HCT116 (cell line): Measurements from ENCODE around the gene LEMD1. TPM values are rescaled to one million over a fixed set of nuclear protein-coding genes. Genes with fewer than 3 reads are reported as not detected.

ENCODE experiments used
- ATAC-seq: fragments of 200-7000 bp; cut with Tn5 transposase; 2 replicates; pipeline ENCODE4 v1.9.1; 2020; ENCODE audit warnings: mild to moderate bottlenecking, moderate library complexity
- BruUV-seq: library from RNA; stranded (reverse); fragments of 400-500 nt; replicated peaks from 2 replicates; lab custom pipeline; 2021; lab: Mats Ljungman, UMichigan
- CTCF ChIA-PET: fragments of 300-600 bp; sonication (Branson Sonifier 250); formaldehyde crosslinking; loops from one replicate; lab custom pipeline; 2021; ENCODE audit warnings: antibody characterized with exemption; lab: Charles Lee
- POLR2A ChIA-PET: fragments of 300-600, 350-600 bp; sonication (Branson Sonifier 250); formaldehyde crosslinking; loops from one replicate; lab custom pipeline; 2021; ENCODE audit warnings: antibody characterized with exemption; lab: Charles Lee
- RAD21 ChIA-PET, 2 experiments: fragments of 300-600 bp; sonication (Branson Sonifier 250); formaldehyde crosslinking; loops; one replicate each; lab custom pipeline; 2023; ENCODE audit warnings: low total read pairs in 2 of 2; ENCODE audit not compliant: uncharacterized antibody in 2 of 2, unreplicated experiment in 2 of 2, low non-redundant PET in 1 of 2; lab: Charles Lee
- DNase-seq: peaks from one replicate; pipeline ENCODE4 v3.0.0-alpha.2; 2010; ENCODE audit warnings: low read depth, low spot score
- H2AFZ ChIP-seq: fragments of 200-600 bp; shearing (Covaris generic), sonication (generic); 2 replicates; pipeline ENCODE4 v1.6.1; 2017; ENCODE audit warnings: low read depth, mixed run types, mixed read lengths, antibody characterized with exemption, low read length; ENCODE audit not compliant: poor library complexity, severe bottlenecking
- H3K27ac ChIP-seq: 2 replicates; pipeline ENCODE4 v1.5.1; 2012; ENCODE audit warnings: low read depth, low read length
- H3K27me3 ChIP-seq: fragments of 200-600 bp; sonication (generic); 2 replicates; pipeline ENCODE4 v1.6.1; 2016; ENCODE audit warnings: mixed run types, low read length, mixed read lengths; ENCODE audit not compliant: insufficient read depth
- H3K36me3 ChIP-seq, 2 experiments: fragments of 200-500 bp in 1 of 2; fragments of 200-600 bp in 1 of 2; sonication (Bioruptor generic) in 1 of 2; sonication (generic) in 1 of 2; 2 replicates each; pipeline versions ENCODE4 v1.5.1 to v1.6.1; 2014 to 2016; ENCODE audit warnings: low read length in 2 of 2, inconsistent platforms in 1 of 2, mixed read lengths in 1 of 2, mixed run types in 1 of 2; ENCODE audit not compliant: insufficient read depth in 2 of 2, control insufficient read depth in 1 of 2
- H3K4me1 ChIP-seq, 2 experiments: fragments of 200-600 bp in 1 of 2; sonication (generic) in 1 of 2; 2 replicates each; pipeline versions ENCODE4 v1.5.1 to v1.6.1; 2012 to 2017; ENCODE audit warnings: low read length in 2 of 2, inconsistent platforms in 1 of 2, mild to moderate bottlenecking in 1 of 2, mixed read lengths in 1 of 2, mixed run types in 1 of 2, moderate library complexity in 1 of 2; ENCODE audit not compliant: insufficient read depth in 2 of 2, control insufficient read depth in 1 of 2
- H3K4me2 ChIP-seq: fragments of 200-600 bp; sonication (generic); 2 replicates; pipeline ENCODE4 v1.6.1; 2017; ENCODE audit warnings: mixed run types, low read length, mixed read lengths
- H3K4me3 ChIP-seq, 2 experiments: fragments of 200-600 bp in 1 of 2; sonication (generic) in 1 of 2; replicated peaks in 1 of 2; 2 replicates each; pipeline ENCODE4 v1.5.1; 2011 to 2016; ENCODE audit warnings: low read length in 2 of 2, control low read depth in 1 of 2, low read depth in 1 of 2, mild to moderate bottlenecking in 1 of 2, mixed read lengths in 1 of 2, mixed run types in 1 of 2
- H3K79me2 ChIP-seq: fragments of 200-600 bp; sonication (generic); 2 replicates; pipeline ENCODE4 v1.6.1; 2017; ENCODE audit warnings: mild to moderate bottlenecking, mixed run types, low read length, moderate library complexity, mixed read lengths; ENCODE audit not compliant: insufficient read depth
- H3K9ac ChIP-seq: fragments of 200-600 bp; sonication (generic); 2 replicates; pipeline ENCODE4 v1.6.1; 2016; ENCODE audit warnings: low read length, mixed read lengths
- H3K9me2 ChIP-seq: fragments of 200-600 bp; sonication (generic), shearing (Covaris generic); 2 replicates; pipeline ENCODE4 v1.6.1; 2017; ENCODE audit warnings: mixed run types, mild to moderate bottlenecking, moderate library complexity; ENCODE audit not compliant: insufficient read depth
- H3K9me3 ChIP-seq, 2 experiments: fragments of 200-500 bp in 1 of 2; fragments of 200-600 bp in 1 of 2; sonication (Bioruptor generic) in 1 of 2; sonication (generic) in 1 of 2; 2 replicates each; pipeline ENCODE4 v1.6.1; 2014 to 2017; ENCODE audit warnings: low read length in 2 of 2, mixed read lengths in 2 of 2, inconsistent platforms in 1 of 2, low read depth in 1 of 2, mild to moderate bottlenecking in 1 of 2, mixed run types in 1 of 2, moderate library complexity in 1 of 2; ENCODE audit not compliant: control insufficient read depth in 1 of 2, insufficient read depth in 1 of 2
- H4K20me1 ChIP-seq: fragments of 200-600 bp; sonication (generic), shearing (Covaris generic); 2 replicates; pipeline ENCODE4 v1.6.1; 2017; ENCODE audit warnings: mixed run types, mild to moderate bottlenecking, moderate library complexity; ENCODE audit not compliant: insufficient read depth
- CBX3 ChIP-seq: IDR thresholded peaks from 2 replicates; pipeline ENCODE4 v1.6.1; 2012; ENCODE audit warnings: low read depth
- EGR1 ChIP-seq: IDR thresholded peaks from 2 replicates; pipeline ENCODE4 v1.6.1; 2012; ENCODE audit warnings: low read depth
- ELF1 ChIP-seq: IDR thresholded peaks from 2 replicates; pipeline ENCODE4 v1.6.1; 2012; ENCODE audit warnings: low read depth, borderline replicate concordance
- EZH2 ChIP-seq: fragments of 200-600 bp; sonication (generic); IDR thresholded peaks from 2 replicates; pipeline ENCODE4 v1.6.1; 2017; ENCODE audit warnings: antibody characterized with exemption, mixed run types
- EZH2phosphoT487 ChIP-seq: fragments of 200-600 bp; IDR thresholded peaks from 2 replicates; pipeline ENCODE4 v1.6.1; 2018; ENCODE audit warnings: antibody characterized with exemption, borderline replicate concordance
- FOSL1 ChIP-seq: IDR thresholded peaks from 2 replicates; pipeline ENCODE4 v1.6.1; 2012; ENCODE audit warnings: low read depth
- POLR2AphosphoS5 ChIP-seq: IDR thresholded peaks from 2 replicates; pipeline ENCODE4 v1.6.1; 2011; ENCODE audit warnings: mild to moderate bottlenecking, low read depth, low read length, moderate library complexity
- SIN3A ChIP-seq: IDR thresholded peaks from 2 replicates; pipeline ENCODE4 v1.6.1; 2012; ENCODE audit warnings: low read depth
- SP1 ChIP-seq: IDR thresholded peaks from 2 replicates; pipeline ENCODE4 v1.6.1; 2012; ENCODE audit warnings: low read depth
- SRF ChIP-seq: IDR thresholded peaks from 2 replicates; pipeline ENCODE4 v1.6.1; 2012; ENCODE audit warnings: low read depth
- ZFX ChIP-seq: fragments of 450-650 bp; IDR thresholded peaks from 2 replicates; pipeline ENCODE4 v1.6.1; 2017
- intact Hi-C: fragments of 100-400 bp; cut with micrococcal nuclease; formaldehyde crosslinking; loops from 2 replicates; pipeline ENCODE4 v1.10.0; 2022
- total RNA-seq: library from RNA; stranded (reverse); gene quantifications from one replicate; pipeline ENCODE4 v1.2.1, GENCODE V29; 2021; ENCODE audit not compliant: unreplicated experiment
- TF ChIP-seq, protein P1 (sequence below): IDR thresholded peaks from 2 replicates; pipeline ENCODE4 v1.6.1; 2011; ENCODE audit warnings: mild to moderate bottlenecking, low read length, moderate library complexity; ENCODE audit not compliant: insufficient replicate concordance; ENCODE audit errors: extremely low read depth
- TF ChIP-seq, protein P2 (sequence below): IDR thresholded peaks from 2 replicates; pipeline ENCODE4 v1.6.1; 2012
- TF ChIP-seq, protein P3 (sequence below), 3 experiments: fragments of 200-600 bp in 1 of 3; sonication (generic) in 1 of 3; IDR thresholded peaks in 2 of 3; conservative IDR thresholded peaks in 1 of 3; 2 replicates each; pipeline ENCODE4 v1.5.1; 2012 to 2017; ENCODE audit warnings: low read depth in 2 of 3, low read length in 2 of 3, antibody characterized with exemption in 1 of 3, borderline replicate concordance in 1 of 3, control low read depth in 1 of 3, mild to moderate bottlenecking in 1 of 3, mixed read lengths in 1 of 3, mixed run types in 1 of 3, moderate library complexity in 1 of 3; ENCODE audit not compliant: insufficient read depth in 1 of 3

The LEMD1 gene
- total RNA-seq, 1 experiment from 2014 or later: 11.9 TPM

DNA sequence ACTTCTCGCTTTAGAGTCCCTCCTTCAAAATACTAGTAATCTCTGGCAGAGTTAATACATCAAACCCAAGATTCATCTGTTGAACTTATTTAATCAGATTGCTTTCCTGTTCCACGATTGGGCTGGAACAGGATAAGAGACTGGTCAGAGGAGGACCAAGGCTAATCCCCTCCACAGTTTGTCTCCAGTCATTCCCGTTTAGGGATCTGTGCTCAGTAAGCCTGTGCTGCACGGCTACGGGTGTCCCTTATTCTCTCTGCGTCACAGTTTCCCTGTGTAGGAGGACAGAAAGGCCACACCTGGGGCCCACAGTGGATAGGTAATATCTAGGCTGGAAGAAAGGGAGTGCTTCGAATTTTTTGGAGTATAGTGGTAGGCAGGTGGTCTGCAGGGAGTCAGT lies 83.8 kb downstream of the LEMD1 start:
- no peaks in the 10 kb centered on the region for H3K79me2 ChIP-seq
- H3K4me3 ChIP-seq: no peak overlapping the region
- no peak overlapping the region for H3K9ac ChIP-seq
- H3K9me3 ChIP-seq: no peaks in the 10 kb centered on the region
- no peaks in the 10 kb centered on the region for H4K20me1 ChIP-seq
- no peak overlapping the region for H3K27ac ChIP-seq
- intact Hi-C loops: loop anchor here (5.0 kb wide), 1 partner anchor 149 kb away; no protein-coding TSS in a partner anchor
- POLR2A ChIA-PET: no interaction called here
- TF ChIP-seq, protein P1, sequence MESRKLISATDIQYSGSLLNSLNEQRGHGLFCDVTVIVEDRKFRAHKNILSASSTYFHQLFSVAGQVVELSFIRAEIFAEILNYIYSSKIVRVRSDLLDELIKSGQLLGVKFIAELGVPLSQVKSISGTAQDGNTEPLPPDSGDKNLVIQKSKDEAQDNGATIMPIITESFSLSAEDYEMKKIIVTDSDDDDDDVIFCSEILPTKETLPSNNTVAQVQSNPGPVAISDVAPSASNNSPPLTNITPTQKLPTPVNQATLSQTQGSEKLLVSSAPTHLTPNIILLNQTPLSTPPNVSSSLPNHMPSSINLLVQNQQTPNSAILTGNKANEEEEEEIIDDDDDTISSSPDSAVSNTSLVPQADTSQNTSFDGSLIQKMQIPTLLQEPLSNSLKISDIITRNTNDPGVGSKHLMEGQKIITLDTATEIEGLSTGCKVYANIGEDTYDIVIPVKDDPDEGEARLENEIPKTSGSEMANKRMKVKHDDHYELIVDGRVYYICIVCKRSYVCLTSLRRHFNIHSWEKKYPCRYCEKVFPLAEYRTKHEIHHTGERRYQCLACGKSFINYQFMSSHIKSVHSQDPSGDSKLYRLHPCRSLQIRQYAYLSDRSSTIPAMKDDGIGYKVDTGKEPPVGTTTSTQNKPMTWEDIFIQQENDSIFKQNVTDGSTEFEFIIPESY: no peak
- no peak for TF ChIP-seq EZH2phosphoT487
- no peak for TF ChIP-seq ELF1
- no peak for TF ChIP-seq POLR2AphosphoS5
- TF ChIP-seq EZH2: no peak
- TF ChIP-seq, protein P2, sequence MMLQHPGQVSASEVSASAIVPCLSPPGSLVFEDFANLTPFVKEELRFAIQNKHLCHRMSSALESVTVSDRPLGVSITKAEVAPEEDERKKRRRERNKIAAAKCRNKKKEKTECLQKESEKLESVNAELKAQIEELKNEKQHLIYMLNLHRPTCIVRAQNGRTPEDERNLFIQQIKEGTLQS: no peak
- TF ChIP-seq SP1: no peak
- TF ChIP-seq, protein P3, sequence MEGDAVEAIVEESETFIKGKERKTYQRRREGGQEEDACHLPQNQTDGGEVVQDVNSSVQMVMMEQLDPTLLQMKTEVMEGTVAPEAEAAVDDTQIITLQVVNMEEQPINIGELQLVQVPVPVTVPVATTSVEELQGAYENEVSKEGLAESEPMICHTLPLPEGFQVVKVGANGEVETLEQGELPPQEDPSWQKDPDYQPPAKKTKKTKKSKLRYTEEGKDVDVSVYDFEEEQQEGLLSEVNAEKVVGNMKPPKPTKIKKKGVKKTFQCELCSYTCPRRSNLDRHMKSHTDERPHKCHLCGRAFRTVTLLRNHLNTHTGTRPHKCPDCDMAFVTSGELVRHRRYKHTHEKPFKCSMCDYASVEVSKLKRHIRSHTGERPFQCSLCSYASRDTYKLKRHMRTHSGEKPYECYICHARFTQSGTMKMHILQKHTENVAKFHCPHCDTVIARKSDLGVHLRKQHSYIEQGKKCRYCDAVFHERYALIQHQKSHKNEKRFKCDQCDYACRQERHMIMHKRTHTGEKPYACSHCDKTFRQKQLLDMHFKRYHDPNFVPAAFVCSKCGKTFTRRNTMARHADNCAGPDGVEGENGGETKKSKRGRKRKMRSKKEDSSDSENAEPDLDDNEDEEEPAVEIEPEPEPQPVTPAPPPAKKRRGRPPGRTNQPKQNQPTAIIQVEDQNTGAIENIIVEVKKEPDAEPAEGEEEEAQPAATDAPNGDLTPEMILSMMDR (IDR thresholded peaks at IDR 0.05 in 2 of 3, conservative IDR thresholded peaks at IDR 0.05 in 1 of 3; ENCODE audit: borderline replicate concordance in 1 of 3, insufficient read depth in 1 of 3, low read depth in 2 of 3, low read length in 2 of 3): no peak
- TF ChIP-seq FOSL1: no peak
- no peak for TF ChIP-seq ZFX
- no peak for TF ChIP-seq SIN3A
- no peak for TF ChIP-seq CBX3
- TF ChIP-seq SRF: no peak
- TF ChIP-seq EGR1: no peak
- H3K36me3 ChIP-seq: no peaks in the 10 kb centered on the region
- BruUV-seq: no TSS peak
- no peak overlapping the region for H2AFZ ChIP-seq
- no peak for DNase-seq
- H3K4me1 ChIP-seq: peaks cover 4 to 13% of the 10 kb centered on the region in 2 experiments; a peak in 3 of 4 replicates
- H3K27me3 ChIP-seq: no peaks in the 10 kb centered on the region
- CTCF ChIA-PET: interaction anchor here (2.4 kb wide), 1 partner anchor 16 kb away, joined by 16 read pairs; no protein-coding TSS in a partner anchor
- no peak for ATAC-seq
- H3K4me2 ChIP-seq: no peak overlapping the region
- RAD21 ChIA-PET: no interaction called here
- no peaks in the 10 kb centered on the region for H3K9me2 ChIP-seq
